HG02884 (cell line): ENCODE measurements around the gene POLN.

Experiments used
- ATAC-seq: cut with Tn5 transposase; IDR thresholded peaks from one replicate; pipeline ENCODE4 v1.9.1; 2021; ENCODE audit warnings: mild to moderate bottlenecking, moderate library complexity; ENCODE audit not compliant: unreplicated experiment

Gene POLN

DNA sequence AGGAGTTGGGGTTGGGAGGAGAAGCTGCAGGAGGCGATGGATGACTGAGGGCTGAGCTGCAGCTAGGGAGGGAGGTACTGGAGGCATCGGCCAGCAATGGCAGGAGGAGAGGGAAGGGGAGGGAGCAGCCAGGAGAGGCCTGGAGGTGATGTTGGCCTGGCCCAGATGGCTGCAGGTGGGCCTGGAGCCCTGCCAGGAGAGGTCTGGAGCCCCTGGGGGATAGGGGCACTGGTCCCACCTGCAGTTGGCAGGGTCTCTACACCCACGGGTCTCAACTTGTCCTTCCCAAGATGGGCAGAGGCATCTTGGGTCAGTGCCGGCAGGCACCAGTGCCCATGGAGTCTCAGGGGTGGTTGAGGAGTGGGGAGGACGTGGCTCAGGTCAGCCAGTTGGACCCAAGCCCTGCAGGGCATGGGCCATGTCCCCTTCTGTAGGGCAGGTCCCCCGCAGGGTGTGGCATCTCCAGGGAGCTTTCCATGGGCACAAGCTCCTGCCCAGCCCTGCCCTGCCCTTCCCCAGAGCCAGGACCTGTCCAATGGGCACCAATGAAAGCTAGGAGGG lies 22.6 kb upstream of the POLN start:
- no peak for ATAC-seq

DNA sequence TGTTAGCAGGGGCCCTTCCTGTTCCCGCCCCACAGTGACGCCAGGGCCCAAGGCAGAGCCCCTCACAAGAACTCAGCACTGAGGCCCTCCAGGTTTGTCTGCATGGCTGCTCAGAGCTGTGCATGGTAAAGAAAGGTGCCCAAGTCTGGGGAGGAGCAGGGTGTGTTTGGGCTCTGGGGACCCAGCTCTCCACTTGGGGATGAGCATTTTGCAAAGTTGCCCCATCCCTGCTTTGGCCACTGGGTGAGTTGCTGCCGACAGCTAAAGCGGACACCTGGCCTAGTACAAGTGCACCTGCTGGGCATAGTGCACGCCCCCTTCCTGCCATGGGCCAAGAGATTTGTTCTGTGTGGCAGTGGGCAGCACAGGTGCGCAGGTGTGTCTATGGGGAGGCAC lies 22.0 kb upstream of the POLN start:
- no peak for ATAC-seq

DNA sequence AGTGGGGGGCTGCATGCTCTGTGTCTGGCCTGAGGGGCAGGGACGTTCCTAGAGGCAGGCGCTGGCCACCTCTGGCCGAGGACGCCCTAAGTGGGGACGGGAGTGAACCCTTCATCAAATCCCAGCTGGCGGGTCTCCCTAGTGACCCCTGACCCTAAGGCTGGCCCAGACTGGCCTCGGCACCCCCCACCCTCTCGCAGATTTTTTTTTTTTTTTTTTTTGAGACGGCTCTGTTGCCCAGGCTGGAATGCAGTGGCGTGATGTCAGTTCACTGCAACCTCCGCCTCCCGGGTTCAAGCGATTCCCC lies 21.0 kb upstream of the POLN start:
- ATAC-seq: no peak

GRCh38 chr4:2262145-2262943 lies 20.4 kb upstream of the POLN start:
- peak; percentile 90 for ATAC-seq

DNA sequence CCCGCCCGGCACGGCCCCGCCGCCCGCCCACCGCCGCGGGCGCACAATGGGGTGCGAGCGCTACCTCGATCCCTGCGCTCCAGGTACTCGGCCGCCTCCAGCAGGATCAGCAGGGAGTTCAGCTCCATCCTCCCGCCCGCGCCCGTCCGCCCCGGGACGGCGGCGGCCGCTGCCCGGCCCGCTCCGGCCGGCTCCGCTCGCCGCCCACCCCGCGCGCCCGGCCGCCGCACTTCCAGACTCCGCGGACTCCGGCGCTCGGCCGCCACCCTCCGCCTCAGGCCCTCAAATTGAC lies 19.9 kb upstream of the POLN start, which contains the start of gene MXD4:
MXD4 (minus strand) TSS at position 257 of the 292 bp plus-strand sequence; CDS start at position 128, 129 bp downstream.
- ATAC-seq: no peak

DNA sequence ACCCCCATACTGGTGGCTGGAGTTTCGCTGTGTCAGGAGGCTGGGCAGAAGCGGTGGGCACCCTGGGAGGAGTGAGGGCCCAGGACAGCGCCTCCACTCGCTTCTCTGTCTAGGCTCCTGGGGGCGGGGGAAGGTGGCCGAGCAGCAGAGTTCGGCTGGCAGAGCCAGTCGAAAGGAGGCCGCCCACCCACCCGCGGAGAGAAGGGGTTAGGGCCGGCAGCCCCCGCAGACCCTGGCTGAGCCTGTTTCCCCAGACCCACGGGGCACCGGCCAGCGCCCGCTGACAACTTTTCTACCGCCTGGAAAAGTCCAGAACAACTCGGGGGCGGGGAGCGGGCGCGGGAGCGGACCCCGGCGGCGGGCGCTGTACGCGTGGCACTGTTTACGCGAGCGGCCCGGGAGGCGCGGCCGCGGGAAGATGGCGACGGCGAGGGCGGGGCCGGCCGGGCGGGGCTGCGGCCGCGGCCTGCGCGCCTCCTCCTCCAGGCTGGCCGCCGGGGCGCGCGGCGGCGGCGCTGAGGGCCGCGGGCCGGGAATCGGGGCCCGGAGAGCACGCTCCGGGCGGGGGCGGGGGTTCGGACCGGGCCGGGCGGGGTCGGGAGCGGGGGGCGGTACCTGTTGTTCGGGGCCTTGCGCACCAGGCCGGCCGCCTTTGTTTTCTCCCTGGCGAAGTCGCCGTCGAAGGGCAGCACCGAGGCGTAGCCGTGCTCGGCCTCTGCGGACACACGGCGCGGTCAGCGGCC lies 19.4 kb upstream of the POLN start:
- no peak for ATAC-seq

DNA sequence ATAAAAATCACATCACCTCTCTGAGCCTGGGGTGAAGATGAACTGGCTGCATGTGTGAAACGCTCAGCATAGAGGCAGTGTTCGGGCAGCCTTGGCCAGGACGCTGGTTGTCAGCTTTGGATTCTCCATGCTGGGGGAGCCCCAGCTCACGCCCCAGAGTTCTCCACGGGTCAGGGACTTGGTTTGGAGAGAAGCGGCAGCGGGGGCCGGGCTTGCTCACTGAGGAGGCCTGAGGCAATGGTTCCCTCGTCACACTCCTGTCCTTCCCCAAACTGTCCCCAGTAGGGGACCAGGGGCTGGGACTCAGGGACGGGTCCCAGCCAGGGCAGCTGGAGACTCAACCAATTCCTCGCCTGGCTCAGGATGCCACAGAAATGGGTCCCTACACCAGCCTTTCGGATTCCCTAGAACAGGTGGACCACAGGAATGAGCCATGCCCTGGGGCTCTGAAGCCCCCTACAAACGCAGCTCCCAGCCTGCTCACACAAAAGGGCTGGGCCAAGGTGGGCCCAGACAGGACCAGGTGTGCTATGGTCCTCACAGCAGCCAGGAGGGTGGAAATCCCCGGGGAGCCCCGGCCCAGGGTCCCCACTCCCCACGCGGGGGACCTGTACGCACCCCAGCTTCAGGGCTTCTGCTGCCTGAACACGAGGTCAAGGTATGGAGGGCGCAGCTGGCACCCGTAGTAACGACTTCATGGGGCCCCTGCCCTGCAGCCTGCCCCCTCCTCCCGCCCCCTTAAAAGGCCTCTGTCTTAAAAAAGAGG lies 18.6 kb upstream of the POLN start:
- no peak for ATAC-seq

- no peak for ATAC-seq
Measured at GRCh38 chr4:2259541-2260343, 17.8 kb upstream of the POLN start.

DNA sequence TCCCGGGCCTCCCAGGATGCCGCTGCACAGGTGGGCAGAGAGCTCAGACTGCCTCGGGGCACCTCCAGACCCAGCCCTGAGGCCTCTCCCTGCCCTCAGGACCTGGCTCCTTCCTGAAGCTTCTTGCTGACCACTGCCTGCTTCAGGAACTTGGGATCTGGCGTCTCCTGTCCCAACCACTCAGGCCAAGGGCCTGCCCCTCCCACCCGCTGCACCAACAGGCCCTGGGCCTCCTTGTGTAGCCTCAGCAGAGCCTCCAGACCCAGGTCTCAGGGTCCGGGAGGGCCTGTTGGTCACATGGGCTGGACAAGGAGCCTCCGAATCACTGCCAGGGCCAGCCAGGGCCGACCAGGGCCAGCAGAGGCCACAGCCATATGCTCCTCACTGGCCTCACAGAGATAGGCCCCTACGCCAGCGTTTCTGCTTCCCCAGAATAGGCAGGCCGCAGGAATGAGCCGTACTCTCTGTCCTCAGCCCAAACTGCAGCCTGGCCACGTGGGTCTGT lies 17.2 kb upstream of the POLN start:
- no peak for ATAC-seq

DNA sequence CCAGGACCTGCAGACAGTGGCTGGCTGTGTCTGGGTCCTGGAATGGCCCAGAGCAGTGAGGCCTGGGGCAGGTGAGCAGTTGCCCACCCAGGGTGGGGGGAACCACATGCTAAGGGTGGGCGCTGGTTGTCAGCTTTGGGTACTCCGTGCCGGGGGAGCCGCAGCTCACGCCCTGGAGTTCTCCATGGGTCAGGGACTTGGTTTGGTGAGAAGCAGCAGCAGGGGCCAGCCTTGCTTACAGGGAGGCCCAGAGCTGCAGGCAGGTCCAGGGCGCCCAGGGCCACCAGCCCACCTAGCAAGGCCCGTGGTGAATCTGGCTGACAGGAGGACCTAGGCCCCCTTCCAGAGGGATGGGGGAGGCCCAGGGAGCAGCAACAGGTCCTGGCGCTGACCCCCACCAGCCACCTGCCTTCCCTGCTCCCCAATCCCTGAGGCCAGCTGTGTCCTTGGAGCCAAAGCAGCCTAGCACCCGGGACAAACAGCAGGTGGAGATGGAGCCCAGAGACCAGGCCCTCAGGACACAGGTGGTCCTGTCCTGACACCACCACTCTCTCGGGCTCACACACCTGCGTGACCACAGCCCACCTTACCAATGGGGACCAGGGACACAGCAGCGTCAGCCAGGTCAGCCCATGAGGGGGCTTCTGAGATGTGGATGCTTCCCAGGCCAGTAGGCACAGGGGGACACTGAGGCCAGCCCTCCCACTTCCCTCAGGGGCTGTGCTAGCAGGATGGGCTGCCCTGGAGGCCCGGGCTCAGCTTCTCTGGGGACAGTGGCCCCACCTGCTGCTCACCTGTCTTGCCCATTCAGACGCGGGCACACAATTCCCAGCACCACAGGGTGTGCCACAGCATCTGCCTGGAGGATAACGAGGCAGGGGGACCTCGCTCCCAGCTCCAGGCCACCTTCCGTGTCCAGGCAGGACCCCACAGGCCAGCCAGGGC lies 16.4 kb upstream of the POLN start:
- ATAC-seq: no peak

GRCh38 chr4:2257361-2258081 lies 15.6 kb upstream of the POLN start:
- ATAC-seq: no peak

- ATAC-seq: no peak
Measured at GRCh38 chr4:2256781-2257191, 14.9 kb upstream of the POLN start.

DNA sequence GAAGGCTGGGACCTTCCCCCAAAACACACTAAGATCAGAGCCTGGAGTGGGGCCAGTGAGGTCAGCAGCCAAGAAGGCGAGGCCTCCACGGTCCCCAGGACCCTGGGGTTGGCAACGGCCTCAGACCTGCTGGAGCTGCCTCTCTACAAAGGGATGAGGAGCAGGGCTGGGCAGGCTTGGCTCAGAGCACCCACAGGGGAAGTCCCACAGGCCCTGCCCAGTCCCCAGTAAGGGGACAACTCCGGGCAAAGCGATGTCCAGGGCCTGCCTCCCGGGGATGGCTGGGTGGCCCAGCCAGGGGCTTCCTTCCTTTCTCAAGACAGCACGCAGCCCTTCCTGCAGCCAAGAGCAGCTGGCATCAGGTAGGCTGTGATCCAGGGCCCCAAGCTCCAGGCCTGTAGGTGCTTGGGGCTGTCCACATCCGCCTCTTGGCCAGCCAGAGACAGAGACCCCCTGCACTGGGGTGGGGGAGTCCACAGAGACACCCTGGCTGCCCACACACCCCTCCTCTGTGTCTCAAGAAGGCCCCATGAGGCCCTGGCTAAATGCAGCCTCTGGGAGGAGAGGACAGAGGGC lies 14.3 kb upstream of the POLN start:
- ATAC-seq: no peak

DNA sequence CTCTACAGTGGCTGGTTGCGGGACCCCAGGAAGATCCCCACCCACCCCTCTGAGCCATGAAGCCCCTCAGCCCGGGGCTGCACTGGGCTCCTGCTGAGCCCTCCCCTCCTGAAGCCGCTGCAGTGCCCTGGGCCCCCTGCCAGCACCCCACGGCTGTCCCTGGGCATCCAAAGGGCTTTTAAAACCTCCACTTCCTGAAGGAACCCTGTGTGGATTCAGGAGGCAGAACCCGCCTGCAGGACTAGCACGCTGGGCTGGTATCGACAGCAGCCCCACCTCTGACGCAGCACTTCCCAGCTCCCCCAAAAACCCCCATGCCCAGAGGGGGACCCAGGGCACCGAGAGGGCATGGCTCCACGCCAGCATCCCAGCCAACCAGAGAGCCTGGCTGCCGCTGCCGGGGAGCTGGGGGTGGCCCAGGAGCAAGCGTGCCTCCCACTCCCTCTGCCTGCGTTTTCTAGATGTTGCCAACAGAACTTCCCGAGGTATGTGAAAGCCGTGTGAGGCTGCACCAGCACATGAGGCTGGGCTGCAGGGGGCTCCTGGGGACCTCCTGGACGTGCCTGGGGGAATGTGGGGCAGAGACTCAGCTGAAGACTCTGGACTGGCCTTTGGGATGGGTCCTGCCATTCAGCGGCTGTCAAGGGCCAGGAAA lies 13.7 kb upstream of the POLN start:
- no peak for ATAC-seq

- no peak for ATAC-seq
Measured at GRCh38 chr4:2254665-2255500, 13.0 kb upstream of the POLN start.

- no peak for ATAC-seq
Measured at GRCh38 chr4:2253160-2254084, 11.5 kb upstream of the POLN start.
